Measurements from ENCODE around the gene PPCS. TPM values are rescaled to one million over a fixed set of nuclear protein-coding genes. Genes with fewer than 3 reads are reported as not detected.

The PPCS gene
- total RNA-seq, 4 donors from 2014 or later, result 51.7 to 94.9 (median 84.7) TPM

DNA sequence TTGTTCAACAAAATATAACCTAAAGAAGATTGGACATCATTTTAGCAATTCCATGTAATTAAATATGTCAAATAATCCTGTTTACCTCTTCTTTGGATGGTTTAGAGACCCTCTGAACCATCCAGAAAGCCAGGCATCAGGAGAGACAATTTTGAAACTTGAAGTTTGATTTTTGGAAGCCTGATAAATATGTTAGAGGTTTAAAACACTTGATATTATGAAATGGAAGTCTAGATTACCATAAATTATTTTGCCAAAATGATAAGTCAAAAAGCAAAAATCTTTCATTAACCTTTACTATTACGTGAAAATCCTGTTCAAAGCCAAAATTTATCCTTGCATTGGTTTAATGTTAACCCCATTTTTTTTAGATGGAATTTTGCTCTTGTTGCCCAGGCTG, 50.2 kb downstream of the PPCS start:
- no peaks in the 10 kb centered on the region for H3K4me1 ChIP-seq
- TF ChIP-seq EP300 (IDR thresholded peaks at IDR 0.05), result no peak
- TF ChIP-seq CTCF (IDR thresholded peaks at IDR 0.05), result no peak
- TF ChIP-seq POLR2AphosphoS5 (IDR thresholded peaks at IDR 0.05), result no peak
- TF ChIP-seq POLR2A (IDR thresholded peaks at IDR 0.05), result no peak
- H3K27ac ChIP-seq, result no peak overlapping the region
- WGBS, 2 donors (ENCODE audit: low coverage in 1 of 2), result 80 to 91% methylated on average over 1 of the region's 1 CpG
- H3K9me3 ChIP-seq, result peaks cover 0 to 74% (median 0%) of the 10 kb centered on the region in 3 donors
- no peak for ATAC-seq
- no peak overlapping the region for H3K4me3 ChIP-seq
- no peaks in the 10 kb centered on the region for H3K27me3 ChIP-seq
- H3K36me3 ChIP-seq, result peaks cover 0 to 68% of the 10 kb centered on the region in 2 donors

Small RNA genes lying within 50 kb of the gene (small RNA-seq; reads per million reads assigned to genes)
- 0 reads per million in 4 donors for gene TMSB4XP1

Other genes with a start within 250 kb of the PPCS start
- gene FOXJ3, start 121.3 kb upstream of the PPCS start, total RNA-seq, result 10 to 100 TPM; 36.3 to 57.1 (median 41.4) TPM
- 1 to 10 TPM; 2.9 to 7.0 (median 4.0) TPM for gene RIMKLA, start 75.8 kb upstream of the PPCS start, total RNA-seq
- gene ZMYND12, start 521 bp upstream of the PPCS start, total RNA-seq, result 1 to 10 TPM in 1 of 4 donors, under 1 TPM in 1, not detected in 2; 0.31 to 1.9 TPM
- 1 to 10 TPM; 1.1 to 2.7 (median 2.5) TPM for gene CCDC30, start 6.7 kb downstream of the PPCS start, total RNA-seq
- 10 to 100 TPM; 15.0 to 33.3 (median 21.0) TPM for gene PPIH, start 201.9 kb downstream of the PPCS start, total RNA-seq
- 100 to 1,000 TPM; 625 to 985 (median 777) TPM for gene YBX1, start 225.9 kb downstream of the PPCS start, total RNA-seq

All from gastroesophageal sphincter (tissue), 4 donors.